ENCODE results near the gene AKT3. TPM values are rescaled to one million over a fixed set of nuclear protein-coding genes. Genes with fewer than 3 reads are reported as not detected.

The AKT3 gene
- total RNA-seq, 1 experiment from 2014 or later, result 18.7 TPM

DNA sequence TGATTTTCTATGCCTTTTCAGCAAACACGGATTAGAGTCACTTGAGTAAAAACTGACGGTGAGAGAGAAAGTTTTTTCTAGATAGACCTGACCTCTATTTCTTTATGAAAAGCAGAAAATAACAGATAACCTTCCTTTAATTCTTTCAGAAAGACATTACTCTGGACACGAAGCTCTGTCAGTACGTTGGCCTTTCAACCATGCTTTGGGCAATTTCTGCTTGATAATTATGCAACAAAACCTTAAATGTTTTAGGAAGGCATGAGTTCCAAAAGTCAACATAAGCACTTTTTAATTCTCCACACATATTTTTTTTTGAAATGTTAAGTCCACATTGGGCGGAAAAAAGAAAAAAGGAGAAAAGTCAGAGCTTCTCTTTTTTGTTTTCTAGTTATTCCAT lies 137.8 kb downstream of the AKT3 start:
- ChIA-PET POLR2A (ENCODE audit: unreplicated experiment) (no interaction called here), CTCF (no interaction called here)
- no peak for ATAC-seq
- Histone ChIP-seq H3K27me3 (ENCODE audit: low read length) (no peaks in the 10 kb centered on the region), H3K9me3 (ENCODE audit: low read length) (no peaks in the 10 kb centered on the region), H2AFZ (ENCODE audit: low read length) (no peak overlapping the region), H3K9me2 (replicated peaks; ENCODE audit: low read length) (no peaks in the 10 kb centered on the region), H3F3A (ENCODE audit: low read length, unreplicated experiment) (no peaks in the 10 kb centered on the region), H3K36me3 (ENCODE audit: low read depth, low read length) (no peaks in the 10 kb centered on the region), H3K79me2 (ENCODE audit: low read length) (no peaks in the 10 kb centered on the region), H3K27ac (ENCODE audit: low read length) (no peak overlapping the region), H3K9ac (ENCODE audit: low read length) (no peak overlapping the region), H3K4me1 (ENCODE audit: insufficient read depth, low read length) (peaks cover 24% of the 10 kb centered on the region), H4K20me1 (ENCODE audit: low read length) (no peaks in the 10 kb centered on the region), H3K4me2 (ENCODE audit: low read length) (no peak overlapping the region), H3K4me3 (ENCODE audit: low read length) (no peak overlapping the region)
- DNase-seq, result no peak
- BruUV-seq (replicated peaks), result no TSS peak
- intact Hi-C loops (cut with micrococcal nuclease), result loop anchor here (10.0 kb wide), 1 partner anchor 303 kb away; no protein-coding TSS in a partner anchor
- TF ChIP-seq EZH2phosphoT487 (IDR thresholded peaks at IDR 0.05; ENCODE audit: borderline replicate concordance, low read length) (no peak), EZH2 (IDR thresholded peaks at IDR 0.05; ENCODE audit: low read length, unreplicated experiment) (no peak)
- TF ChIP-seq, protein P1, sequence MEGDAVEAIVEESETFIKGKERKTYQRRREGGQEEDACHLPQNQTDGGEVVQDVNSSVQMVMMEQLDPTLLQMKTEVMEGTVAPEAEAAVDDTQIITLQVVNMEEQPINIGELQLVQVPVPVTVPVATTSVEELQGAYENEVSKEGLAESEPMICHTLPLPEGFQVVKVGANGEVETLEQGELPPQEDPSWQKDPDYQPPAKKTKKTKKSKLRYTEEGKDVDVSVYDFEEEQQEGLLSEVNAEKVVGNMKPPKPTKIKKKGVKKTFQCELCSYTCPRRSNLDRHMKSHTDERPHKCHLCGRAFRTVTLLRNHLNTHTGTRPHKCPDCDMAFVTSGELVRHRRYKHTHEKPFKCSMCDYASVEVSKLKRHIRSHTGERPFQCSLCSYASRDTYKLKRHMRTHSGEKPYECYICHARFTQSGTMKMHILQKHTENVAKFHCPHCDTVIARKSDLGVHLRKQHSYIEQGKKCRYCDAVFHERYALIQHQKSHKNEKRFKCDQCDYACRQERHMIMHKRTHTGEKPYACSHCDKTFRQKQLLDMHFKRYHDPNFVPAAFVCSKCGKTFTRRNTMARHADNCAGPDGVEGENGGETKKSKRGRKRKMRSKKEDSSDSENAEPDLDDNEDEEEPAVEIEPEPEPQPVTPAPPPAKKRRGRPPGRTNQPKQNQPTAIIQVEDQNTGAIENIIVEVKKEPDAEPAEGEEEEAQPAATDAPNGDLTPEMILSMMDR (conservative IDR thresholded peaks at IDR 0.05; ENCODE audit: low read depth, low read length), result no peak

DNA sequence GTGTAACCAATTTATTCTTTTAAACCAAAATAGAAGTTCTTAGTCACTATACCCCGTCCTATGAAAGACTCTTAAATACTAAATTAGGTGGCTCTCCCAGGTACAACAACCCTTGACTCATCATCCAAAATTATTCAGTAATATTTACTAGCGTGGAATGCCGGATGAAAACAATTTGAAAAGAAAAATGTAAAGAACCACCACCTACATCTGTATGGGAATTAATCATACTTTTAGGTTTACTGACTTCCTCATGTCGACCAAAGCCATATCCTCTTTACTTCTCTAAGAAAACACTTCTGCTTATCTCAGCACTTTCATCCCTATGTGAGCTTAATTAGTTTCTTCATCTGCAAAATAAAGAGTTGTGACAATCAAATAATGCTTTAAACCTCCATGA lies 139.6 kb downstream of the AKT3 start:
- BruUV-seq (replicated peaks), result no TSS peak
- Histone ChIP-seq H3K27me3 (ENCODE audit: low read length) (no peaks in the 10 kb centered on the region), H3K79me2 (ENCODE audit: low read length) (no peaks in the 10 kb centered on the region), H3K27ac (ENCODE audit: low read length) (0 out of 2 replicates have a peak overlapping the region, but pooled peaks have one; percentile 3), H3F3A (ENCODE audit: low read length, unreplicated experiment) (no peaks in the 10 kb centered on the region), H2AFZ (ENCODE audit: low read length) (peak overlapping the region; percentile 5; the same call in 1 of the 2 replicates), H3K9me2 (replicated peaks; ENCODE audit: low read length) (no peaks in the 10 kb centered on the region), H3K9me3 (ENCODE audit: low read length) (no peaks in the 10 kb centered on the region), H3K36me3 (ENCODE audit: low read depth, low read length) (no peaks in the 10 kb centered on the region), H3K4me2 (ENCODE audit: low read length) (peak overlapping the region; percentile 35), H4K20me1 (ENCODE audit: low read length) (no peaks in the 10 kb centered on the region), H3K9ac (ENCODE audit: low read length) (no peak overlapping the region), H3K4me1 (ENCODE audit: insufficient read depth, low read length) (peaks cover 15% of the 10 kb centered on the region), H3K4me3 (ENCODE audit: low read length) (peak overlapping the region; percentile 11; the same call in 1 of the 2 replicates)
- CTCF ChIA-PET, result no interaction called here
- intact Hi-C loops (cut with micrococcal nuclease), result loop anchor here (2.0 to 10.0 kb wide), 2 partner anchors 138 to 304 kb away; no protein-coding TSS in a partner anchor
- ATAC-seq (peak; percentile 94), DNase-seq (peak; percentile 88)
- POLR2A ChIA-PET (ENCODE audit: unreplicated experiment), result interaction anchor here (0.7 kb wide), 1 partner anchor 90 kb away, joined by 3 read pairs; no protein-coding TSS in a partner anchor
- no peak for TF ChIP-seq EZH2 (IDR thresholded peaks at IDR 0.05; ENCODE audit: low read length, unreplicated experiment)
- TF ChIP-seq, protein P1 (conservative IDR thresholded peaks at IDR 0.05; ENCODE audit: low read depth, low read length), result no peak
- TF ChIP-seq EZH2phosphoT487 (IDR thresholded peaks at IDR 0.05; ENCODE audit: borderline replicate concordance, low read length), result no peak

DNA sequence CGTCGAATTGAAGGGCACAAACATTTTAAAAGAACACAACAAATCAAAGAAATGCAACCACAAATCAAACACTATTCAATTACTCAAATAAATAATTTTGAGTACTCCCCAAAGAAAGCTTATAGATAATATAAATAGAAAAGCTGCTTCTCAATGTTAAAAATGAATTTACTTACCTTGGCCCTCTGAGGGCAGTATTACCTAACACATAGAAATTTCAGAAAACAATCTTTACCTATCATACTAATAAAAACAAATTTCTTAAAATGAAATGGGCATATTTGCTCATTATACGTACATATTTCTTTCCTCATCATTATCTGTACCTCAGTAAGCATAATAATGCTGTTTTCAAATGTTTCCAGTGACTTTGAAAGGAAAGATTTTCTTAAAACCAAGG lies 141.8 kb downstream of the AKT3 start:
- H3K79me2 ChIP-seq (ENCODE audit: low read length), result no peaks in the 10 kb centered on the region
- H3K9me2 ChIP-seq (replicated peaks; ENCODE audit: low read length), result no peaks in the 10 kb centered on the region
- ChIA-PET CTCF (interaction anchor here (0.5 to 1.0 kb wide), 5 partner anchors 124 to 591 kb away, joined by 3 to 8 read pairs (median 7); no protein-coding TSS in a partner anchor), POLR2A (ENCODE audit: unreplicated experiment) (interaction anchor here (0.6 kb wide), 1 partner anchor 413 kb away, joined by 3 read pairs; no protein-coding TSS in a partner anchor)
- H3K9ac ChIP-seq (ENCODE audit: low read length), result no peak overlapping the region
- H3K4me1 ChIP-seq (ENCODE audit: insufficient read depth, low read length), result peaks cover 15% of the 10 kb centered on the region
- DNase-seq (peak; percentile 50), ATAC-seq (no peak)
- TF ChIP-seq EZH2 (IDR thresholded peaks at IDR 0.05; ENCODE audit: low read length, unreplicated experiment), result no peak
- TF ChIP-seq, protein P1 (conservative IDR thresholded peaks at IDR 0.05; ENCODE audit: low read depth, low read length), result peak; percentile 86
- no peaks in the 10 kb centered on the region for H4K20me1 ChIP-seq (ENCODE audit: low read length)
- intact Hi-C loops (cut with micrococcal nuclease), result loop anchor here (1.0 to 5.0 kb wide), 5 partner anchors 40 to 591 kb away; partner anchors contain the start of gene ZBTB18
- no peaks in the 10 kb centered on the region for H3K9me3 ChIP-seq (ENCODE audit: low read length)
- H3K36me3 ChIP-seq (ENCODE audit: low read depth, low read length), result no peaks in the 10 kb centered on the region
- H3K4me2 ChIP-seq (ENCODE audit: low read length), result no peak overlapping the region
- BruUV-seq (replicated peaks), result no TSS peak
- no peak overlapping the region for H3K4me3 ChIP-seq (ENCODE audit: low read length)
- H2AFZ ChIP-seq (ENCODE audit: low read length), result no peak overlapping the region
- H3K27ac ChIP-seq (ENCODE audit: low read length), result no peak overlapping the region
- no peaks in the 10 kb centered on the region for H3K27me3 ChIP-seq (ENCODE audit: low read length)
- H3F3A ChIP-seq (ENCODE audit: low read length, unreplicated experiment), result no peaks in the 10 kb centered on the region
